Stimulated activated naive CD8-positive, alpha-beta T cell treated with anti-CD3 and anti-CD28 coated beads, Interleukin-15, Interleukin-2, amounts not matched to agents 100 ng/mL and 50 ng/mL, for 24 hours (primary cell): ENCODE data around the gene HACD4.

ENCODE experiments used
- H3K27ac Mint-ChIP-seq: one replicate; pipeline ENCODE4 v1.8.0; 2021; ENCODE audit warnings: mild to moderate bottlenecking, mixed read lengths
- H3K27me3 Mint-ChIP-seq: one replicate; pipeline ENCODE4 v1.8.0; 2021; ENCODE audit warnings: mixed read lengths
- H3K36me3 Mint-ChIP-seq: one replicate; pipeline ENCODE4 v1.8.0; 2021; ENCODE audit warnings: low read depth, mixed read lengths
- H3K4me1 Mint-ChIP-seq: one replicate; pipeline ENCODE4 v1.8.0; 2021; ENCODE audit warnings: low read depth, mixed read lengths
- H3K4me3 Mint-ChIP-seq: one replicate; pipeline ENCODE4 v1.8.0; 2021; ENCODE audit warnings: mild to moderate bottlenecking, mixed read lengths
- H3K9me3 Mint-ChIP-seq: one replicate; pipeline ENCODE4 v1.8.0; 2021; ENCODE audit warnings: mixed read lengths

Gene HACD4

GRCh38 chr9:21031091-21031807, at the start of gene HACD4:
Gene HACD4, minus strand, starts transcription at chr9:21031640. Its CDS starts 50 bp downstream, at chr9:21031590.
- H3K9me3 Mint-ChIP-seq, result no peaks in the 10 kb centered on the region
- H3K4me3 Mint-ChIP-seq, result peak within 1 kb of the TSS; percentile 69
- H3K36me3 Mint-ChIP-seq, result peaks cover under 1% of the 10 kb centered on the region
- H3K27me3 Mint-ChIP-seq, result no peaks in the 10 kb centered on the region
- H3K27ac Mint-ChIP-seq, result peak within 1 kb of the TSS; percentile 70
- H3K4me1 Mint-ChIP-seq, result peaks cover 18% of the 10 kb centered on the region

DNA sequence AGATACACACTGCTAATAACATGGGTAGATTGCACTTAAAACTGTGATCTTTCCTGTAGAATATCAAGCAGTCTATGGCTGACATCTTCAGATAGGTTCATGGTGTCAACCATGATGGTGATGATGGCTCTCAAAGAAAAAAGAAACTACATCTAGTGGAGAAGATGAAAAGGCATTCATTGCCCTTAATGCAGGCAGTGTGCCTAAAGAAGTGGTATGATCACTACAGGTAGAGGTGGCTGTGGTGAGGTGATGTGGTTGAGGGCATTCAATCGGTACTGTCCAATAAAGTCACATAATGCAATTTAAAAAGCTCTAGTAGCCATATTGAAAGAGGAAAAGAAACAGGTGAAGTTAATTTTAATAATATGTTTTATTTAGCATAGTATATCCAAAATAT, 49.4 kb upstream of the HACD4 start:
- H3K9me3 Mint-ChIP-seq, result peaks cover 8% of the 10 kb centered on the region
- H3K27ac Mint-ChIP-seq, result peak overlapping the region; percentile 34
- H3K36me3 Mint-ChIP-seq, result no peaks in the 10 kb centered on the region
- H3K27me3 Mint-ChIP-seq, result no peaks in the 10 kb centered on the region
- H3K4me1 Mint-ChIP-seq, result peaks cover 30% of the 10 kb centered on the region
- H3K4me3 Mint-ChIP-seq, result no peak overlapping the region

- Mint-ChIP-seq H3K27ac (no peak overlapping the region), H3K36me3 (no peaks in the 10 kb centered on the region), H3K27me3 (no peaks in the 10 kb centered on the region), H3K4me3 (no peak overlapping the region), H3K9me3 (peaks cover 8% of the 10 kb centered on the region), H3K4me1 (peaks cover 30% of the 10 kb centered on the region)
These were observed 47.3 kb upstream of the HACD4 start for GRCh38 chr9:21078702-21079101.

DNA sequence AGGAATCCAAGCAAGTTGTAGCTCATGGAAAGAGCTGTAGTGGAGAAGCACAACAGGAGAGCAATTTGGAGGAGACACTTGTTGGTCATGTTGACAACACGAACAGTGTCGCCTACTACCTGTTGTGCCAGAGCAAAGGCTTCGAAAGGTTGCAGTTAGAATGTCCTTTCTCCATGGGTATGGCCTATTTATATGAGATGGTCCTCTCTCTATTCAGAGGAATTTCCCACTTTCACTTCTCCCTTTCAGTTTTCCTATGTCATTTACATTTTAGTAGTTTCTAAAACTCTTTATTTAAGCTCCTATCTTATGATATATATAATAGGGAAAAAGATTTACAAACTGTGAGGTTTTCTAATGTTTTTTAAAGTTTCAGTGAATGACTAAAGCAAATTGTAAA, 46.3 kb upstream of the HACD4 start, which contains the start of gene IFNB1:
TSS of gene IFNB1 (minus strand) at position 162 of the 400 bp plus-strand sequence. CDS start at position 89, 73 bp downstream.
- Mint-ChIP-seq H3K27ac (no peak within 1 kb of the TSS), H3K27me3 (no peaks in the 10 kb centered on the region), H3K36me3 (no peaks in the 10 kb centered on the region)

GRCh38 chr9:21075484-21075883, 44.0 kb upstream of the HACD4 start:
- Mint-ChIP-seq H3K27me3 (no peaks in the 10 kb centered on the region), H3K36me3 (no peaks in the 10 kb centered on the region), H3K9me3 (peaks cover 4% of the 10 kb centered on the region), H3K4me3 (no peak overlapping the region), H3K4me1 (peaks cover 2% of the 10 kb centered on the region), H3K27ac (no peak overlapping the region)

More for the DNA sequence above, 46.3 kb upstream of the HACD4 start, which contains the start of gene IFNB1:
- peaks cover 25% of the 10 kb centered on the region for H3K4me1 Mint-ChIP-seq
- peaks cover 8% of the 10 kb centered on the region for H3K9me3 Mint-ChIP-seq
- H3K4me3 Mint-ChIP-seq, result no peak within 1 kb of the TSS

- H3K36me3 Mint-ChIP-seq, result no peaks in the 10 kb centered on the region
These were observed 39.5 kb upstream of the HACD4 start for GRCh38 chr9:21070906-21071305.

GRCh38 chr9:21070171-21070571, 38.7 kb upstream of the HACD4 start:
- H3K9me3 Mint-ChIP-seq, result no peaks in the 10 kb centered on the region
- H3K4me1 Mint-ChIP-seq, result no peaks in the 10 kb centered on the region
- H3K4me3 Mint-ChIP-seq, result no peak overlapping the region
- no peaks in the 10 kb centered on the region for H3K36me3 Mint-ChIP-seq
- no peaks in the 10 kb centered on the region for H3K27me3 Mint-ChIP-seq
- no peak overlapping the region for H3K27ac Mint-ChIP-seq

More at GRCh38 chr9:21070906-21071305, 39.5 kb upstream of the HACD4 start:
- Mint-ChIP-seq H3K27ac (no peak overlapping the region), H3K4me3 (no peak overlapping the region), H3K27me3 (no peaks in the 10 kb centered on the region), H3K4me1 (no peaks in the 10 kb centered on the region), H3K9me3 (no peaks in the 10 kb centered on the region)

DNA sequence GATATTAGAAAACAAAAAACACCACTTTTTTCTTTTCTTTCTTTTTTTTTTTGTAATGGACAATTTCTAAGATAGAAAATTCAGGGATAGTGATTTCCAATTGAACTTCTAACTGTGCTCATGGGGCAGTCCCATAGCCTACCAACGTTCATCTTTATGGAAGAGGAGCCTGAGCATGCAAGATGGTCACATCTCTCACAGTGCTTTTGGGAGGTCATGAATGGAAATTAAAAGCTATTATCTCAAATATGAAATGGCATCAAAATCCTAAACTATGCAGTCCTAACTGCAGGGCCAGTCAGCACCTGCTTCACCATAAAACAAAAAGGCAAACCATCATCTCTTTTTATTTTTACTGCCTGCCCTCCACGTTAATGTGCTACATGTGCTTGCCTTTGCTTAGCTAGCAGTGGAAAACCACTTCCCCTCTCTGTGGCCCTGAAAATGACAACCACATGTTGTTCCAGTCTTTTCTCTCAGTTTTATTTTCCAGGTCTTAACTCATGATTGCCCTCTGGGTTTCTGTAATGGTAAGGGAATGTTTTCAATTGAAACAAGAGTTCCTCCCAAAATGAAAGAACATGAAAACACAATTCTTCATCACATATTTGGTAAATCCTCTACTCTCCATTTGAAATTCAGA, 29.6 kb upstream of the HACD4 start:
- peaks cover 25% of the 10 kb centered on the region for H3K4me1 Mint-ChIP-seq
- H3K36me3 Mint-ChIP-seq, result no peaks in the 10 kb centered on the region
- no peak overlapping the region for H3K4me3 Mint-ChIP-seq
- no peaks in the 10 kb centered on the region for H3K9me3 Mint-ChIP-seq
- no peaks in the 10 kb centered on the region for H3K27me3 Mint-ChIP-seq
- peak overlapping the region; percentile 64 for H3K27ac Mint-ChIP-seq

DNA sequence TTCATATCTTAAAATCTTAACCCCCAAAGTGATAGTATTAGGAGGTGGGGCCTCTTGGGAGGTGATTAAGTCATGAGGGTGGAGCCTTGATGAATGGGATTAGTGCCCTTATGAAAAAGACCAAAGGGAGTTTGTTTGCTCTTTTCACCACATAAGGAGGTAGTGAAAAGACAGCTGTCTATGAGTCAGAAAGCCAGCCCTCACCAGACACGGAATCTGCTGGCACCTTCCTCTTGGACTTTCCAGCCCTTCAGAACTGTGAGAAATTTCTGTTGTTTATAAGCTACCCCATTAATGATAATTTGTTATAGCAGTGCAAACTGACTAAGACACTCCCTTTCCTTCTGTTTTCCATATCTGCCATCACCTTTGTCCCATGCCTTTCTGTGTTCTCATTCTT, 25.5 kb upstream of the HACD4 start:
- H3K36me3 Mint-ChIP-seq, result no peaks in the 10 kb centered on the region
- no peaks in the 10 kb centered on the region for H3K27me3 Mint-ChIP-seq
- H3K4me3 Mint-ChIP-seq, result no peak overlapping the region
- H3K27ac Mint-ChIP-seq, result no peak overlapping the region
- H3K4me1 Mint-ChIP-seq, result peaks cover 23% of the 10 kb centered on the region
- no peaks in the 10 kb centered on the region for H3K9me3 Mint-ChIP-seq

- H3K9me3 Mint-ChIP-seq, result no peaks in the 10 kb centered on the region
- no peak overlapping the region for H3K27ac Mint-ChIP-seq
- H3K36me3 Mint-ChIP-seq, result no peaks in the 10 kb centered on the region
- no peaks in the 10 kb centered on the region for H3K27me3 Mint-ChIP-seq
- H3K4me3 Mint-ChIP-seq, result no peak overlapping the region
- H3K4me1 Mint-ChIP-seq, result peaks cover 3% of the 10 kb centered on the region
These were observed 22.4 kb upstream of the HACD4 start for GRCh38 chr9:21053851-21054250.

DNA sequence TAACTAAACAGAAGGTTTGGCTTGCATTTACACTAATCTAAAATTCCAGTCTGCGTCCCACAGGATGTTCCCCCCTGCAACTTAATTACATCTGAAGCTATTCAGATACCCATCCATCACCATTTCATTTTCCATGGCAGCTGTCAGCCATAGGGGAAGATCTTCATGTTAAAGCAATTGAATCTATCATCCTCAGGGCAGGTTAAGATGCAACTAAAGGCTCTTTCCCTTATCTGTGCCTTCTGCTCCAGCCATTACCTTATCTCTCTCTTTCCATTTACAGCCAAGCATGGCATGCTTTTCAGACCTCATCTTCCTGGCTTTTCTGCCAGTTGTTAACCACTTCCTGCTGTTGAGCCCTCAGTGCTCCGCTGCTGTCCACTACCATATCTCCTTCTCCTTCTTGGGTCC, 15.8 kb upstream of the HACD4 start:
- Mint-ChIP-seq H3K4me1 (no peaks in the 10 kb centered on the region), H3K4me3 (no peak overlapping the region), H3K36me3 (no peaks in the 10 kb centered on the region)

GRCh38 chr9:21043841-21044240, 12.4 kb upstream of the HACD4 start:
- H3K9me3 Mint-ChIP-seq, result no peaks in the 10 kb centered on the region
- peaks cover 6% of the 10 kb centered on the region for H3K4me1 Mint-ChIP-seq
- no peak overlapping the region for H3K27ac Mint-ChIP-seq
- H3K36me3 Mint-ChIP-seq, result no peaks in the 10 kb centered on the region
- no peak overlapping the region for H3K4me3 Mint-ChIP-seq
- H3K27me3 Mint-ChIP-seq, result no peaks in the 10 kb centered on the region

More for the DNA sequence above, 15.8 kb upstream of the HACD4 start:
- Mint-ChIP-seq H3K9me3 (no peaks in the 10 kb centered on the region), H3K27ac (no peak overlapping the region), H3K27me3 (no peaks in the 10 kb centered on the region)

DNA sequence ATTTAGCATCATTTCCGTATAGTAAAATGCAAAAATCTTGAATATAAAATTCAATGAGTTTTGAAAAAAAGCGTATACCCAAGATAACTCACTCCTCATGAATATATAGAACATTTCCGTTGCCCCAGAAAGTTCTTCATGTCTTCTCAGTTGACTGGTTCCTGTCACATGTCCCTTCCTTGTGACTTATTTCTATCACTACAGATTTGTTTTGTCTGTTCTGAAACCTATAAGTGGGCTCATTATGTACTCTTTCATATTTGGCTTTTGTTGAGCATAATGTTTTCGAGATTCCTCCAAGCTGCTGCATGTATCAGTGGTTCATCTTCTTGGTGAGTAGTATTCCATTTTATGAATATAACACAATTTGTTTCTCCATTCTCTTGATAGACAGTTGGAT, 11.0 kb upstream of the HACD4 start:
- no peaks in the 10 kb centered on the region for H3K36me3 Mint-ChIP-seq
- H3K4me1 Mint-ChIP-seq, result peaks cover 6% of the 10 kb centered on the region
- H3K27me3 Mint-ChIP-seq, result no peaks in the 10 kb centered on the region
- no peak overlapping the region for H3K27ac Mint-ChIP-seq
- no peaks in the 10 kb centered on the region for H3K9me3 Mint-ChIP-seq
- no peak overlapping the region for H3K4me3 Mint-ChIP-seq

GRCh38 chr9:21039302-21039701, 7.9 kb upstream of the HACD4 start:
- Mint-ChIP-seq H3K36me3 (no peaks in the 10 kb centered on the region), H3K4me3 (no peak overlapping the region), H3K27ac (no peak overlapping the region), H3K27me3 (no peaks in the 10 kb centered on the region), H3K4me1 (peaks cover 6% of the 10 kb centered on the region), H3K9me3 (no peaks in the 10 kb centered on the region)

DNA sequence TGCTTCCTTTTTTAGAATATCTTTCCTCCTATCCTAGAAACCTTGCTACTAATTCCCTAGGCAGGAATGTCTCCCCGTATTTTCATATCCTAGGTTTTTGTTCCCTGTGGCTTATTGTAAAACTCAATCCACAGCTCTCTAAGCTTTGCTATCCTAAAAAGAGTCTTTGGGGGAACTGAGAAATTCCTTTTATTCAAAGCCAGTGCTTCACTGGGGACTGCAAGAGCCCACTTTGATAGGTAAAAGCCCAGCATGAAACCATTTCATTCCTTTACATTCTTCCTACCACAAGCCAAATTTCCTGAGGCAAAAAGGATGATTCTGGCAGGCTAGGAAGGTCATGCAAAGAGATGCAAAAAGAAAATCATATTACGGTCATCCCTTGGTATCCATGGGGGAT, 5.8 kb upstream of the HACD4 start:
- no peaks in the 10 kb centered on the region for H3K36me3 Mint-ChIP-seq
- H3K4me3 Mint-ChIP-seq, result no peak overlapping the region
- peaks cover 14% of the 10 kb centered on the region for H3K4me1 Mint-ChIP-seq
- no peaks in the 10 kb centered on the region for H3K27me3 Mint-ChIP-seq
- no peak overlapping the region for H3K27ac Mint-ChIP-seq
- no peaks in the 10 kb centered on the region for H3K9me3 Mint-ChIP-seq
